DND-41 (cell line): ENCODE data around the gene DUSP5.

Experiments used
- CTCF ChIP-seq: IDR thresholded peaks from 2 replicates; pipeline ENCODE4 v1.5.1; 2012; ENCODE audit warnings: borderline replicate concordance, low read length, moderate library complexity, mild to moderate bottlenecking; ENCODE audit not compliant: poor library complexity, severe bottlenecking; ENCODE audit errors: extremely low read depth
- EZH2 ChIP-seq: IDR thresholded peaks from 3 replicates; pipeline ENCODE4 v1.6.1; 2012; ENCODE audit warnings: borderline replicate concordance, low read depth, mild to moderate bottlenecking, moderate library complexity, low read length, inconsistent platforms; ENCODE audit not compliant: severe bottlenecking

GRCh38 chr10:110456046-110456445 is 41.7 kb upstream of the DUSP5 start:
- TF ChIP-seq CTCF, result no peak
- TF ChIP-seq EZH2, result no peak
